MCF 10A (cell line): Measurements from ENCODE around the gene FOXG1. TPM values are rescaled to one million over a fixed set of nuclear protein-coding genes. Genes with fewer than 3 reads are reported as not detected.

ENCODE experiments used
- BruUV-seq: library from RNA; stranded (reverse); fragments of 400-500 nt; replicated peaks from 2 replicates; lab custom pipeline; 2021; lab: Mats Ljungman, UMichigan
- CTCF ChIA-PET: fragments of 300-600 bp; sonication (Branson Sonifier 250); formaldehyde crosslinking; extraction: SDS; loops from one replicate; lab custom pipeline; 2021; ENCODE audit warnings: antibody characterized with exemption, inconsistent platforms; lab: Yijun Ruan, JAX
- POLR2A ChIA-PET: fragments of 300-600, 350-650 bp; sonication (Branson Sonifier 250); formaldehyde crosslinking; extraction: SDS; loops from one replicate; lab custom pipeline; 2020; ENCODE audit warnings: antibody characterized with exemption, inconsistent platforms; lab: Yijun Ruan, JAX
- DNase-seq: peaks from one replicate; pipeline ENCODE4 v3.0.0-alpha.2; 2018; ENCODE audit not compliant: unreplicated experiment
- H3K27ac Mint-ChIP-seq: one replicate; pipeline ENCODE4 v1.8.0; 2022; ENCODE audit warnings: mild to moderate bottlenecking, low read depth, mixed read lengths; ENCODE audit not compliant: unreplicated experiment
- H3K27me3 Mint-ChIP-seq: one replicate; pipeline ENCODE4 v1.8.0; 2022; ENCODE audit warnings: mixed read lengths; ENCODE audit not compliant: insufficient read depth, unreplicated experiment
- H3K36me3 Mint-ChIP-seq: one replicate; pipeline ENCODE4 v1.8.0; 2022; ENCODE audit warnings: mild to moderate bottlenecking, moderate library complexity, mixed read lengths; ENCODE audit not compliant: insufficient read depth, unreplicated experiment
- H3K4me1 Mint-ChIP-seq: one replicate; pipeline ENCODE4 v1.8.0; 2022; ENCODE audit warnings: mixed read lengths; ENCODE audit not compliant: insufficient read depth, unreplicated experiment
- H3K4me3 Mint-ChIP-seq: one replicate; pipeline ENCODE4 v1.8.0; 2022; ENCODE audit warnings: mild to moderate bottlenecking, moderate library complexity, mixed read lengths; ENCODE audit not compliant: unreplicated experiment
- H3K9me3 Mint-ChIP-seq: one replicate; pipeline ENCODE4 v1.8.0; 2022; ENCODE audit warnings: mixed read lengths; ENCODE audit not compliant: unreplicated experiment
- CTCF ChIP-seq: fragments of 200-600 bp; IDR thresholded peaks from one replicate; pipeline ENCODE4 v1.8.0; 2022; ENCODE audit warnings: antibody characterized with exemption, mild to moderate bottlenecking; ENCODE audit not compliant: unreplicated experiment
- intact Hi-C: fragments of 100-400 bp; cut with micrococcal nuclease; formaldehyde crosslinking; loops from 2 replicates; pipeline ENCODE4 v1.14.1; 2022
- total RNA-seq: library from RNA; stranded (reverse); gene quantifications from 2 replicates; pipeline ENCODE4 v1.2.3, GENCODE V29; 2022

FOXG1 gene
- total RNA-seq, 1 experiment from 2014 or later = not detected

- no TSS peak for BruUV-seq
- peaks cover 100% of the 10 kb centered on the region for H3K27me3 Mint-ChIP-seq
- POLR2A ChIA-PET = no interaction called here
These were observed 15.7 kb downstream of the FOXG1 start for GRCh38 chr14:28782301-28782700.

GRCh38 chr14:28783664-28784063 lies 17.1 kb downstream of the FOXG1 start:
- BruUV-seq = no TSS peak
- no peaks in the 10 kb centered on the region for H3K4me1 Mint-ChIP-seq
- no peaks in the 10 kb centered on the region for H3K9me3 Mint-ChIP-seq
- H3K27me3 Mint-ChIP-seq = peaks cover 100% of the 10 kb centered on the region
- DNase-seq = no peak
- H3K27ac Mint-ChIP-seq = no peak overlapping the region
- ChIA-PET CTCF (interaction anchor here (0.6 kb wide), 2 partner anchors 9 to 471 kb away, joined by 3 read pairs; no protein-coding TSS in a partner anchor), POLR2A (no interaction called here)
- TF ChIP-seq CTCF = no peak
- no peaks in the 10 kb centered on the region for H3K36me3 Mint-ChIP-seq
- intact Hi-C loops = no loop called here
- no peak overlapping the region for H3K4me3 Mint-ChIP-seq

More at GRCh38 chr14:28782301-28782700, 15.7 kb downstream of the FOXG1 start:
- no peak overlapping the region for H3K27ac Mint-ChIP-seq
- H3K36me3 Mint-ChIP-seq = no peaks in the 10 kb centered on the region
- intact Hi-C loops = no loop called here
- CTCF ChIA-PET = interaction anchor here (0.6 to 0.8 kb wide), 2 partner anchors 25 to 501 kb away, joined by 4 to 6 read pairs; no protein-coding TSS in a partner anchor
- no peak overlapping the region for H3K4me3 Mint-ChIP-seq
- no peaks in the 10 kb centered on the region for H3K4me1 Mint-ChIP-seq
- H3K9me3 Mint-ChIP-seq = no peaks in the 10 kb centered on the region
- TF ChIP-seq CTCF = no peak
- DNase-seq = no peak

GRCh38 chr14:28784096-28785048 lies 17.8 kb downstream of the FOXG1 start:
- H3K9me3 Mint-ChIP-seq = no peaks in the 10 kb centered on the region
- intact Hi-C loops = no loop called here
- POLR2A ChIA-PET = no interaction called here
- no peaks in the 10 kb centered on the region for H3K4me1 Mint-ChIP-seq
- H3K36me3 Mint-ChIP-seq = no peaks in the 10 kb centered on the region
- no TSS peak for BruUV-seq
- peaks cover 100% of the 10 kb centered on the region for H3K27me3 Mint-ChIP-seq
- CTCF ChIA-PET = interaction anchor here (0.6 kb wide), 1 partner anchor 470 kb away, joined by 3 read pairs; no protein-coding TSS in a partner anchor
- H3K4me3 Mint-ChIP-seq = no peak overlapping the region
- TF ChIP-seq CTCF = no peak
- DNase-seq = no peak
- H3K27ac Mint-ChIP-seq = no peak overlapping the region
